ENCODE data around the gene CCDC18.

CCDC18 gene

GRCh38 chr1:93317207-93317606, 136.7 kb downstream of the CCDC18 start:
- no peak for TF ChIP-seq CTCF (IDR thresholded peaks at IDR 0.05; ENCODE audit: unreplicated experiment in 3 of 3)
- Mint-ChIP-seq H3K27me3 (ENCODE audit: low read depth) (no peaks in the 10 kb centered on the region), H3K4me1 (no peaks in the 10 kb centered on the region), H3K36me3 (ENCODE audit: low read depth) (peaks cover 8% of the 10 kb centered on the region), H3K9me3 (no peaks in the 10 kb centered on the region), H3K4me3 (no peak overlapping the region), H3K27ac (no peak overlapping the region)

GRCh38 chr1:93317943-93318342, 137.4 kb downstream of the CCDC18 start:
- Mint-ChIP-seq H3K4me3 (no peak overlapping the region), H3K27me3 (ENCODE audit: low read depth) (no peaks in the 10 kb centered on the region), H3K9me3 (no peaks in the 10 kb centered on the region), H3K36me3 (ENCODE audit: low read depth) (peaks cover 8% of the 10 kb centered on the region), H3K4me1 (no peaks in the 10 kb centered on the region), H3K27ac (no peak overlapping the region)
- no peak for TF ChIP-seq CTCF (IDR thresholded peaks at IDR 0.05; ENCODE audit: unreplicated experiment in 3 of 3)

DNA sequence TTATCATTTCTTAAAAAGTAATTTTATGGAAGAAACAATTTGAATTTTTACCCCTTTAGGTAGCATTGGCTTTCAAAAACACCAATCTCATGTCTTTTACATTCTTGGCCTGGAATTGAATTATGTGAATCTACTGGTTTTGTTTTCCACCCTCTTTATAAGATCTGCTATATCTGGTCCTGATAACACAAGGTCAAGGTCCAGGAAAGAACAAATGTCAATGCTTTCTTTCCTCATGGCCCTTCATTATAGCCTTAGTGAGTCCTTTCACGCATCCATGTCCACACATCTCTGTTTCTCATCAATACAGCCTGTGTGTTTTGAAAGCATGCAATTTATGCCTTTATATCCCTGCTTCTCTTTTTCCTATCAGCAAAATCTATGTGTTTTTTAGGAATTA, 141.2 kb downstream of the CCDC18 start:
- Mint-ChIP-seq H3K4me1 (no peaks in the 10 kb centered on the region), H3K27ac (no peak overlapping the region), H3K4me3 (no peak overlapping the region), H3K27me3 (ENCODE audit: low read depth) (no peaks in the 10 kb centered on the region), H3K9me3 (no peaks in the 10 kb centered on the region), H3K36me3 (ENCODE audit: low read depth) (peaks cover 3% of the 10 kb centered on the region)
- TF ChIP-seq CTCF (IDR thresholded peaks at IDR 0.05; ENCODE audit: unreplicated experiment in 3 of 3): no peak

DNA sequence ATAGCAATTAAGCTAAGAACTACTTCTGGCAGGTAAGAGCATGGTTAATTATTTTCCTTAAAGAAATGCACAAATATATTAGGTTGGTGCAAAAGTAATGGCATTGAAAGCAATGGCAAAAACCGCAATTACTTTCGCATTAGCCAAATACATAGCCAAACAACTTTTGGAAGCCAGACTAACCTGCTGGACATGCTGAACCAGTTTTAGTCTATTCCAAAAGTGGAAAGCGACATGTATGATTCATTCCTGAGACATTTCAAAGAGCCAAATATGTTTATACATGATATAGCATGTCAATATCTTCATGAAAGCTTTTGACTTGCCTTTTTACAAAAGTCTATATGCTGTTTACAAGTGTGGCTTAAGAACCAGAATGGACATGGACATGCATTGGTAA, 141.8 kb downstream of the CCDC18 start:
- Mint-ChIP-seq H3K27ac (no peak overlapping the region), H3K9me3 (no peaks in the 10 kb centered on the region), H3K27me3 (ENCODE audit: low read depth) (no peaks in the 10 kb centered on the region), H3K4me1 (no peaks in the 10 kb centered on the region), H3K36me3 (ENCODE audit: low read depth) (peaks cover 3% of the 10 kb centered on the region), H3K4me3 (no peak overlapping the region)
- TF ChIP-seq CTCF (IDR thresholded peaks at IDR 0.05; ENCODE audit: unreplicated experiment in 3 of 3): no peak

- no peak for TF ChIP-seq CTCF (IDR thresholded peaks at IDR 0.05; ENCODE audit: unreplicated experiment in 3 of 3)
- Mint-ChIP-seq H3K27me3 (ENCODE audit: low read depth) (no peaks in the 10 kb centered on the region), H3K9me3 (no peaks in the 10 kb centered on the region), H3K4me1 (no peaks in the 10 kb centered on the region), H3K27ac (no peak overlapping the region), H3K36me3 (ENCODE audit: low read depth) (peaks cover 3% of the 10 kb centered on the region), H3K4me3 (no peak overlapping the region)
Observed at GRCh38 chr1:93323185-93323820, 142.8 kb downstream of the CCDC18 start.
